Measurements from ENCODE around the gene R3HCC1L. TPM values are rescaled to one million over a fixed set of nuclear protein-coding genes. Genes with fewer than 3 reads are reported as not detected.
"Not testable (repeated sequence)": the region's sequence is repeated elsewhere in the genome, so short reads cannot be mapped to it uniquely, and the experiment has no call there.

R3HCC1L gene
- total and polyA plus RNA-seq, 2 of the 4 experiments (the other 2 are of a cell fraction): 8.3 to 14.7 TPM

DNA sequence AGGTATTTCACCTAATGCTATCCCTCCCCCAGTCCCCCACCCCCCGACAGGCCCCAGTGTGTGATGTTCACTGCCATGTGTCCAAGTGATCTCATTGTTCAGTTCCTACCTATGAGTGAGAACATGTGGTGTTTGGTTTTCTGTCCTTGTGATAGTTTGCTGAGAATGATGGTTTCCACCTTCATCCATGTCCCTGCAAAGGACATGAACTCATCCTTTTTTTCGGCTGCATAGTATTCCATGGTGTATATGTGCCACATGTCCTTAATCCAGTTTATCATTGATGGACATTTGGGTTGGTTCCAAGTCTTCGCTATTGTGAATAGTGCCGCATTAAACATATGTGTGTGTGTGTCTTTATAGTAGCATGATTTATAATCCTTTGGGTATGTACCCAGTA, 56.3 kb downstream of the R3HCC1L start:
- POLR2A ChIA-PET (ENCODE audit: unreplicated experiment); H2BK15ac ChIP-seq (ENCODE audit: low read depth, low read length); H2AK5ac ChIP-seq (ENCODE audit: low read depth, low read length); H3K27me3 ChIP-seq (ENCODE audit: control insufficient read depth, insufficient read depth, low read length); H3K27ac ChIP-seq (ENCODE audit: insufficient read depth, low read length); H2BK120ac ChIP-seq (ENCODE audit: low read depth, low read length); H3K4me1 ChIP-seq (ENCODE audit: control insufficient read depth, insufficient read depth, low read length); H3K9me1 ChIP-seq (ENCODE audit: insufficient read depth, low read length); BruUV-seq (replicated peaks); in situ Hi-C loops (cut with MboI; ENCODE audit: low sequenced_read_pairs); ATAC-seq (ENCODE audit: low read depth); H4K8ac ChIP-seq (ENCODE audit: low read depth in 2 of 2, low read length in 2 of 2); H2BK5ac ChIP-seq (ENCODE audit: low read depth, low read length, poor library complexity, severe bottlenecking); H3K9ac ChIP-seq (ENCODE audit: low read depth, low read length); H2AFZ ChIP-seq (replicated peaks; ENCODE audit: low read length, poor library complexity); H3K9me3 ChIP-seq (ENCODE audit: control insufficient read depth, insufficient read depth, low read length); H3K36me3 ChIP-seq (ENCODE audit: control insufficient read depth, insufficient read depth, low read length); H3K4ac ChIP-seq (ENCODE audit: low read depth, low read length); H4K91ac ChIP-seq (ENCODE audit: insufficient read depth, low read depth, low read length); H3K56ac ChIP-seq (ENCODE audit: extremely low read depth, insufficient read depth, low read length); dilution Hi-C loops (cut with HindIII; ENCODE audit: low sequenced_read_pairs, unreplicated experiment); H3K18ac ChIP-seq (ENCODE audit: low read depth, low read length); H2AK9ac ChIP-seq (replicated peaks; ENCODE audit: low read depth, low read length, poor library complexity); CTCF ChIA-PET; H4K5ac ChIP-seq (ENCODE audit: low read depth, low read length); H4K20me1 ChIP-seq (ENCODE audit: insufficient read depth, low read length); H3K23ac ChIP-seq (ENCODE audit: low read depth, low read length); H3K4me3 ChIP-seq (ENCODE audit: insufficient read depth, low read depth, low read length); H3K4me2 ChIP-seq (ENCODE audit: low read depth, low read length); intact Hi-C loops (cut with micrococcal nuclease); H3K14ac ChIP-seq (replicated peaks; ENCODE audit: low read depth, low read length); H2BK20ac ChIP-seq (ENCODE audit: low read depth, low read length); DNase-seq: not testable (repeated sequence)
- H3K79me1 ChIP-seq (ENCODE audit: low read depth in 1 of 2, low read length in 2 of 2): peaks cover 0 to 15% of the 10 kb centered on the region in 2 experiments
- no CpG with 5 or more reads among the region's 4 CpGs for WGBS, 2 experiments (ENCODE audit: extremely low coverage in 2 of 2, insufficient read length in 1 of 2)
